HUDEP-2 (cell line): Measurements from ENCODE around the gene RPS5.
"Not testable (repeated sequence)": the region's sequence is repeated elsewhere in the genome, so short reads cannot be mapped to it uniquely, and the experiment has no call there.

Experiments
- DNase-seq, 76 experiments: peaks; one replicate each; lab custom pipeline; 2025; ENCODE audit not compliant: unreplicated experiment in 76 of 76; lab: John Stamatoyannopoulos, UW

The RPS5 gene

GRCh38 chr19:58355908-58356765 lies 30.9 kb upstream of the RPS5 start:
- DNase-seq, result no peak

- DNase-seq, result no peak
These were observed 30.1 kb upstream of the RPS5 start for GRCh38 chr19:58356766-58357480.

GRCh38 chr19:58357481-58358145 lies 29.5 kb upstream of the RPS5 start:
- no peak for DNase-seq

- peak in 68 of 76 experiments; percentile 22 to 97 (median 64) for DNase-seq
These were observed 25.2 kb upstream of the RPS5 start for GRCh38 chr19:58361900-58362271.

- peak; percentile 62 to 100 (median 98) for DNase-seq
These were observed 24.6 kb upstream of the RPS5 start, which contains the start of gene ZNF497 for GRCh38 chr19:58362272-58362994. Gene ZNF497, minus strand, starts transcription at chr19:58362751. Its CDS starts 5,116 bp downstream, at chr19:58357635.

- no peak for DNase-seq
These were observed 22.9 kb upstream of the RPS5 start for GRCh38 chr19:58364146-58364545.

GRCh38 chr19:58366585-58367430 lies 20.3 kb upstream of the RPS5 start:
- DNase-seq, result no peak

GRCh38 chr19:58367698-58368454 lies 19.2 kb upstream of the RPS5 start:
- no peak for DNase-seq

- no peak for DNase-seq
These were observed 18.3 kb upstream of the RPS5 start for GRCh38 chr19:58368561-58369360.

GRCh38 chr19:58372311-58373133 lies 14.5 kb upstream of the RPS5 start:
- DNase-seq, result peak in 3 of 76 experiments; percentile 17 to 20 (median 19)

- no peak for DNase-seq
These were observed 12.9 kb upstream of the RPS5 start for GRCh38 chr19:58374200-58374599.

GRCh38 chr19:58376724-58377123 lies 10.3 kb upstream of the RPS5 start:
- DNase-seq, result not testable (repeated sequence)

GRCh38 chr19:58379246-58379645 lies 7.8 kb upstream of the RPS5 start:
- DNase-seq, result no peak

GRCh38 chr19:58380037-58380661 lies 6.9 kb upstream of the RPS5 start:
- peak in 3 of 76 experiments; percentile 50 to 62 (median 53) for DNase-seq

GRCh38 chr19:58380662-58381459 lies 6.2 kb upstream of the RPS5 start, which contains the start of gene ZNF837:
Gene ZNF837, minus strand, starts transcription at chr19:58381030. Its CDS starts 11,698 bp downstream, at chr19:58369332.
- DNase-seq, result peak; percentile 91 to 100 (median 100)
